Osteoblast (primary cell): Measurements from ENCODE around the gene GFI1. TPM values are rescaled to one million over a fixed set of nuclear protein-coding genes. Genes with fewer than 3 reads are reported as not detected.
A peak's percentile ranks its signal among the peaks of the same experiment; 100 is the strongest.

ENCODE experiments used
- DNase-seq: peaks from one replicate; pipeline ENCODE4 v3.0.0; 2011; ENCODE audit warnings: low spot score, mixed read lengths; ENCODE audit not compliant: insufficient read length; ENCODE audit errors: missing footprints
- H2AFZ ChIP-seq: 2 replicates; pipeline ENCODE4 v1.6.0; 2011; ENCODE audit warnings: mild to moderate bottlenecking, low read length
- H3K27ac ChIP-seq: 2 replicates; pipeline ENCODE4 v1.5.1; 2011; ENCODE audit warnings: mild to moderate bottlenecking, low read depth, low read length, moderate library complexity
- H3K27me3 ChIP-seq: 2 replicates; pipeline ENCODE4 v1.6.0; 2012; ENCODE audit warnings: mild to moderate bottlenecking, control low read depth, inconsistent platforms, low read length, moderate library complexity; ENCODE audit not compliant: insufficient read depth
- H3K36me3 ChIP-seq: 2 replicates; pipeline ENCODE4 v1.5.1; 2011; ENCODE audit warnings: mild to moderate bottlenecking, low read length, control low read depth, moderate library complexity; ENCODE audit not compliant: insufficient read depth
- H3K4me1 ChIP-seq: 2 replicates; pipeline ENCODE4 v1.5.1; 2011; ENCODE audit warnings: mild to moderate bottlenecking, low read length, control low read depth, moderate library complexity; ENCODE audit not compliant: insufficient read depth
- H3K4me2 ChIP-seq: 2 replicates; pipeline ENCODE4 v1.6.0; 2011; ENCODE audit warnings: mild to moderate bottlenecking, low read length; ENCODE audit not compliant: insufficient read depth
- H3K4me3 ChIP-seq: fragments of 200-600 bp; sonication (generic); 3 replicates; pipeline ENCODE4 v1.5.1; 2012; ENCODE audit warnings: mild to moderate bottlenecking, low read length, inconsistent platforms; ENCODE audit not compliant: insufficient read depth
- H3K79me2 ChIP-seq: 2 replicates; pipeline ENCODE4 v1.6.0; 2012; ENCODE audit warnings: mild to moderate bottlenecking, low read length, control low read depth, inconsistent platforms; ENCODE audit not compliant: insufficient read depth
- H3K9me3 ChIP-seq: 2 replicates; pipeline ENCODE4 v1.5.1; 2011; ENCODE audit warnings: low read depth, low read length, control low read depth
- H4K20me1 ChIP-seq: 2 replicates; pipeline ENCODE4 v1.6.0; 2012; ENCODE audit warnings: mild to moderate bottlenecking, low read length, control low read depth; ENCODE audit not compliant: insufficient read depth
- CTCF ChIP-seq: IDR thresholded peaks from 2 replicates; pipeline ENCODE4 v1.5.1; 2011; ENCODE audit warnings: mild to moderate bottlenecking, low read depth, low read length, moderate library complexity; ENCODE audit errors: extremely low read depth
- total RNA-seq: library from RNA; depleted of rRNA; stranded (reverse); fragments of >200 nt; gene quantifications from 2 replicates; pipeline ENCODE4 v1.2.3, GENCODE V29; 2012

Gene GFI1
- total RNA-seq, 1 donor, result not detected

GRCh38 chr1:92447976-92448375, 38.7 kb downstream of the GFI1 start:
- Histone ChIP-seq H3K4me3 (no peak overlapping the region), H3K27ac (no peak overlapping the region), H3K9me3 (no peaks in the 10 kb centered on the region), H4K20me1 (no peaks in the 10 kb centered on the region), H3K79me2 (no peaks in the 10 kb centered on the region), H2AFZ (no peak overlapping the region), H3K4me1 (peaks cover 2% of the 10 kb centered on the region), H3K4me2 (no peak overlapping the region), H3K27me3 (no peaks in the 10 kb centered on the region), H3K36me3 (no peaks in the 10 kb centered on the region)
- no peak for DNase-seq
- no peak for TF ChIP-seq CTCF

GRCh38 chr1:92447033-92447681, 39.6 kb downstream of the GFI1 start:
- no peak overlapping the region for H3K4me3 ChIP-seq
- H3K4me1 ChIP-seq, result peaks cover 2% of the 10 kb centered on the region
- no peak overlapping the region for H3K27ac ChIP-seq
- DNase-seq, result no peak
- no peak for TF ChIP-seq CTCF
- H3K79me2 ChIP-seq, result no peaks in the 10 kb centered on the region
- H3K4me2 ChIP-seq, result no peak overlapping the region
- no peaks in the 10 kb centered on the region for H4K20me1 ChIP-seq
- H3K9me3 ChIP-seq, result no peaks in the 10 kb centered on the region
- no peaks in the 10 kb centered on the region for H3K27me3 ChIP-seq
- H2AFZ ChIP-seq, result no peak overlapping the region
- no peaks in the 10 kb centered on the region for H3K36me3 ChIP-seq

- Histone ChIP-seq H3K9me3 (no peaks in the 10 kb centered on the region), H3K4me2 (no peak overlapping the region), H3K4me3 (peak overlapping the region; percentile 25), H3K27ac (no peak overlapping the region), H3K36me3 (no peaks in the 10 kb centered on the region), H3K27me3 (no peaks in the 10 kb centered on the region), H3K4me1 (peaks cover 2% of the 10 kb centered on the region), H3K79me2 (no peaks in the 10 kb centered on the region), H2AFZ (no peak overlapping the region), H4K20me1 (no peaks in the 10 kb centered on the region)
- no peak for TF ChIP-seq CTCF
- DNase-seq, result peak; percentile 89
Observed at GRCh38 chr1:92446546-92446945, 40.2 kb downstream of the GFI1 start.

GRCh38 chr1:92445865-92446264, 40.9 kb downstream of the GFI1 start:
- no peak for TF ChIP-seq CTCF

More at GRCh38 chr1:92445865-92446264, 40.9 kb downstream of the GFI1 start:
- peaks cover 2% of the 10 kb centered on the region for H3K4me1 ChIP-seq
- H3K4me2 ChIP-seq, result no peak overlapping the region
- DNase-seq, result no peak
- H4K20me1 ChIP-seq, result no peaks in the 10 kb centered on the region
- H3K9me3 ChIP-seq, result no peaks in the 10 kb centered on the region
- H3K79me2 ChIP-seq, result no peaks in the 10 kb centered on the region
- no peaks in the 10 kb centered on the region for H3K27me3 ChIP-seq
- H3K27ac ChIP-seq, result no peak overlapping the region
- H2AFZ ChIP-seq, result no peak overlapping the region
- H3K4me3 ChIP-seq, result no peak overlapping the region
- no peaks in the 10 kb centered on the region for H3K36me3 ChIP-seq
